SK-N-SH treated with all-trans-retinoic acid at 6 μM for 48 hours (cell line): ENCODE data around the gene HAO1.

Source experiments
- ATAC-seq: fragments of 200-7000 bp; cut with Tn5 transposase; 3 replicates; pipeline ENCODE4 v1.9.1; 2020; ENCODE audit warnings: mild to moderate bottlenecking, moderate library complexity
- ARNTL ChIP-seq: fragments of 450-650 bp; formaldehyde crosslinking; IDR thresholded peaks from 2 replicates; pipeline ENCODE4 v1.5.0; 2020; ENCODE audit warnings: low read depth, mild to moderate bottlenecking, moderate library complexity, borderline replicate concordance
- BACH2 ChIP-seq: fragments of 250-450 bp; sonication (Bioruptor Pico); IDR thresholded peaks from 2 replicates; pipeline ENCODE4 v1.9.0; 2021; ENCODE audit warnings: mild to moderate bottlenecking, borderline replicate concordance
- CREB5 ChIP-seq: fragments of 250-450 bp; sonication (Bioruptor Pico); IDR thresholded peaks from 2 replicates; pipeline ENCODE4 v1.5.1; 2020; ENCODE audit warnings: low read depth, mild to moderate bottlenecking, moderate library complexity
- CSRNP3 ChIP-seq: fragments of 250-450 bp; sonication (Bioruptor Pico); IDR thresholded peaks from 2 replicates; pipeline ENCODE4 v1.5.1; 2021; ENCODE audit warnings: mild to moderate bottlenecking, moderate library complexity
- ESRRG ChIP-seq: fragments of 250-450 bp; sonication (Bioruptor Pico); IDR thresholded peaks from 2 replicates; pipeline ENCODE4 v1.6.1; 2021; ENCODE audit warnings: mild to moderate bottlenecking
- GLIS3 ChIP-seq: fragments of 250-450 bp; sonication (Bioruptor Pico); IDR thresholded peaks from 2 replicates; pipeline ENCODE4 v1.5.0; 2020; ENCODE audit warnings: mild to moderate bottlenecking, moderate library complexity
- ISL1 ChIP-seq: fragments of 250-450 bp; sonication (Bioruptor Pico); IDR thresholded peaks from 2 replicates; pipeline ENCODE4 v2.1.2; 2022; ENCODE audit warnings: mild to moderate bottlenecking, moderate library complexity
- OSR1 ChIP-seq: fragments of 250-450 bp; sonication (Bioruptor Pico); IDR thresholded peaks from 2 replicates; pipeline ENCODE4 v1.8.0; 2022; ENCODE audit warnings: moderate library complexity, mild to moderate bottlenecking, inconsistent platforms
- PPARA ChIP-seq: fragments of 250-450 bp; sonication (Bioruptor Pico); IDR thresholded peaks from 2 replicates; pipeline ENCODE4 v1.5.0; 2020; ENCODE audit warnings: mild to moderate bottlenecking, borderline replicate concordance
- RARB ChIP-seq: fragments of 250-450 bp; sonication (Bioruptor Pico); IDR thresholded peaks from 2 replicates; pipeline ENCODE4 v1.8.0; 2021; ENCODE audit warnings: mild to moderate bottlenecking, moderate library complexity
- SNAI2 ChIP-seq: fragments of 250-450 bp; sonication (Bioruptor Pico); IDR thresholded peaks from 2 replicates; pipeline ENCODE4 v1.5.0; 2020; ENCODE audit warnings: mild to moderate bottlenecking, moderate library complexity
- TCF4 ChIP-seq: fragments of 250-450 bp; sonication (Bioruptor Pico); IDR thresholded peaks from 2 replicates; pipeline ENCODE4 v1.8.0; 2021; ENCODE audit warnings: mild to moderate bottlenecking, moderate library complexity, borderline replicate concordance
- TOX ChIP-seq: fragments of 250-450 bp; sonication (Bioruptor Pico); IDR thresholded peaks from 2 replicates; pipeline ENCODE4 v1.8.0; 2021; ENCODE audit warnings: mild to moderate bottlenecking, moderate library complexity, borderline replicate concordance
- ZFP3 ChIP-seq: fragments of 250-450 bp; sonication (Bioruptor Pico); IDR thresholded peaks from 2 replicates; pipeline ENCODE4 v1.5.0; 2020; ENCODE audit warnings: mild to moderate bottlenecking, moderate library complexity
- ZFP30 ChIP-seq: fragments of 450-650 bp; formaldehyde crosslinking; IDR thresholded peaks from 2 replicates; pipeline ENCODE4 v1.5.0; 2022; ENCODE audit warnings: mild to moderate bottlenecking, moderate library complexity
- ZNF565 ChIP-seq: fragments of 450-650 bp; formaldehyde crosslinking; conservative IDR thresholded peaks from 2 replicates; pipeline ENCODE4 v1.5.0; 2020; ENCODE audit warnings: low read depth, mild to moderate bottlenecking, moderate library complexity
- ZNF70 ChIP-seq: fragments of 450-650 bp; formaldehyde crosslinking; IDR thresholded peaks from 2 replicates; pipeline ENCODE4 v1.5.0; 2020; ENCODE audit warnings: mild to moderate bottlenecking, moderate library complexity
- ZNF8 ChIP-seq: fragments of 450-650 bp; formaldehyde crosslinking; IDR thresholded peaks from 2 replicates; pipeline ENCODE4 v1.5.0; 2020; ENCODE audit warnings: mild to moderate bottlenecking, moderate library complexity
- TF ChIP-seq, protein P1 (sequence below): fragments of 250-450 bp; sonication (Bioruptor Pico); IDR thresholded peaks from 2 replicates; pipeline ENCODE4 v1.8.0; 2020; ENCODE audit warnings: mild to moderate bottlenecking, moderate library complexity, borderline replicate concordance
- TF ChIP-seq, protein P2 (sequence below): fragments of 250-450 bp; sonication (Bioruptor Pico); IDR thresholded peaks from 2 replicates; pipeline ENCODE4 v1.8.0; 2021; ENCODE audit warnings: low read depth, mild to moderate bottlenecking, moderate library complexity, borderline replicate concordance
- TF ChIP-seq, protein P3 (sequence below): fragments of 250-450 bp; sonication (Bioruptor Pico); IDR thresholded peaks from 2 replicates; pipeline ENCODE4 v1.5.0; 2020; ENCODE audit warnings: mild to moderate bottlenecking, moderate library complexity

The HAO1 gene

GRCh38 chr20:7893014-7893730 is 47.1 kb downstream of the HAO1 start:
- TF ChIP-seq, protein P1, sequence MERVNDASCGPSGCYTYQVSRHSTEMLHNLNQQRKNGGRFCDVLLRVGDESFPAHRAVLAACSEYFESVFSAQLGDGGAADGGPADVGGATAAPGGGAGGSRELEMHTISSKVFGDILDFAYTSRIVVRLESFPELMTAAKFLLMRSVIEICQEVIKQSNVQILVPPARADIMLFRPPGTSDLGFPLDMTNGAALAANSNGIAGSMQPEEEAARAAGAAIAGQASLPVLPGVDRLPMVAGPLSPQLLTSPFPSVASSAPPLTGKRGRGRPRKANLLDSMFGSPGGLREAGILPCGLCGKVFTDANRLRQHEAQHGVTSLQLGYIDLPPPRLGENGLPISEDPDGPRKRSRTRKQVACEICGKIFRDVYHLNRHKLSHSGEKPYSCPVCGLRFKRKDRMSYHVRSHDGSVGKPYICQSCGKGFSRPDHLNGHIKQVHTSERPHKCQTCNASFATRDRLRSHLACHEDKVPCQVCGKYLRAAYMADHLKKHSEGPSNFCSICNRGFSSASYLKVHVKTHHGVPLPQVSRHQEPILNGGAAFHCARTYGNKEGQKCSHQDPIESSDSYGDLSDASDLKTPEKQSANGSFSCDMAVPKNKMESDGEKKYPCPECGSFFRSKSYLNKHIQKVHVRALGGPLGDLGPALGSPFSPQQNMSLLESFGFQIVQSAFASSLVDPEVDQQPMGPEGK (CRISPR knock-in tag), result no peak
- TF ChIP-seq ZNF70 (CRISPR knock-in tag), result no peak
- TF ChIP-seq PPARA, result no peak
- no peak for TF ChIP-seq ZNF565 (CRISPR knock-in tag)
- TF ChIP-seq GLIS3 (CRISPR knock-in tag), result no peak
- TF ChIP-seq ZFP30 (CRISPR knock-in tag), result no peak
- no peak for TF ChIP-seq OSR1
- TF ChIP-seq, protein P2, sequence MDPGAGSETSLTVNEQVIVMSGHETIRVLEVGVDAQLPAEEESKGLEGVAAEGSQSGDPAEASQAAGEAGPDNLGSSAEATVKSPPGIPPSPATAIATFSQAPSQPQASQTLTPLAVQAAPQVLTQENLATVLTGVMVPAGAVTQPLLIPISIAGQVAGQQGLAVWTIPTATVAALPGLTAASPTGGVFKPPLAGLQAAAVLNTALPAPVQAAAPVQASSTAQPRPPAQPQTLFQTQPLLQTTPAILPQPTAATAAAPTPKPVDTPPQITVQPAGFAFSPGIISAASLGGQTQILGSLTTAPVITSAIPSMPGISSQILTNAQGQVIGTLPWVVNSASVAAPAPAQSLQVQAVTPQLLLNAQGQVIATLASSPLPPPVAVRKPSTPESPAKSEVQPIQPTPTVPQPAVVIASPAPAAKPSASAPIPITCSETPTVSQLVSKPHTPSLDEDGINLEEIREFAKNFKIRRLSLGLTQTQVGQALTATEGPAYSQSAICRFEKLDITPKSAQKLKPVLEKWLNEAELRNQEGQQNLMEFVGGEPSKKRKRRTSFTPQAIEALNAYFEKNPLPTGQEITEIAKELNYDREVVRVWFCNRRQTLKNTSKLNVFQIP (CRISPR knock-in tag), result no peak
- TF ChIP-seq CSRNP3 (CRISPR knock-in tag), result no peak
- TF ChIP-seq ESRRG, result no peak
- no peak for TF ChIP-seq RARB (CRISPR knock-in tag)
- TF ChIP-seq TCF4 (CRISPR knock-in tag), result no peak
- no peak for TF ChIP-seq CREB5
- no peak for TF ChIP-seq BACH2 (CRISPR knock-in tag)
- TF ChIP-seq TOX (CRISPR knock-in tag), result no peak
- TF ChIP-seq, protein P3, sequence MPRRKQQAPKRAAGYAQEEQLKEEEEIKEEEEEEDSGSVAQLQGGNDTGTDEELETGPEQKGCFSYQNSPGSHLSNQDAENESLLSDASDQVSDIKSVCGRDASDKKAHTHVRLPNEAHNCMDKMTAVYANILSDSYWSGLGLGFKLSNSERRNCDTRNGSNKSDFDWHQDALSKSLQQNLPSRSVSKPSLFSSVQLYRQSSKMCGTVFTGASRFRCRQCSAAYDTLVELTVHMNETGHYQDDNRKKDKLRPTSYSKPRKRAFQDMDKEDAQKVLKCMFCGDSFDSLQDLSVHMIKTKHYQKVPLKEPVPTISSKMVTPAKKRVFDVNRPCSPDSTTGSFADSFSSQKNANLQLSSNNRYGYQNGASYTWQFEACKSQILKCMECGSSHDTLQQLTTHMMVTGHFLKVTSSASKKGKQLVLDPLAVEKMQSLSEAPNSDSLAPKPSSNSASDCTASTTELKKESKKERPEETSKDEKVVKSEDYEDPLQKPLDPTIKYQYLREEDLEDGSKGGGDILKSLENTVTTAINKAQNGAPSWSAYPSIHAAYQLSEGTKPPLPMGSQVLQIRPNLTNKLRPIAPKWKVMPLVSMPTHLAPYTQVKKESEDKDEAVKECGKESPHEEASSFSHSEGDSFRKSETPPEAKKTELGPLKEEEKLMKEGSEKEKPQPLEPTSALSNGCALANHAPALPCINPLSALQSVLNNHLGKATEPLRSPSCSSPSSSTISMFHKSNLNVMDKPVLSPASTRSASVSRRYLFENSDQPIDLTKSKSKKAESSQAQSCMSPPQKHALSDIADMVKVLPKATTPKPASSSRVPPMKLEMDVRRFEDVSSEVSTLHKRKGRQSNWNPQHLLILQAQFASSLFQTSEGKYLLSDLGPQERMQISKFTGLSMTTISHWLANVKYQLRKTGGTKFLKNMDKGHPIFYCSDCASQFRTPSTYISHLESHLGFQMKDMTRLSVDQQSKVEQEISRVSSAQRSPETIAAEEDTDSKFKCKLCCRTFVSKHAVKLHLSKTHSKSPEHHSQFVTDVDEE, result no peak
- no peak for ATAC-seq

DNA sequence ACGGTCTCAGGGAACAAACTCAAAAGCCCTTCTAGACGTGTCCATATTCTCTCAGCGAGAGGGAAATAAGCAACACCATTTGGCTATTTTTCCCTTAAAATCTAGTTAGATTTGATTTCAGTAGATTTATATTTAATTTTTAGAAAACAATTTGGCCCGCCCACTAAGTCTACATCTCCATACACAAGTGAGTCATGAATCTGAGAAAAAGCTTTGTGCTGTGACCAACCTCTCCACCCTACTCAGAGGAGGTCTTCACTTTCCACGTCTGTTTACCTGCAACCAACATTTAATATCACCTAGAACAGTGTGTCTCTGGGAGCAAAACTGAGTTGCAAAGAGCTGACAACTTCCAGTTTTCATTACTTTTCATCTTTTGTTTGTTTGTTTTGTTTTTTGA is 48.6 kb downstream of the HAO1 start:
- ATAC-seq, result no peak
- TF ChIP-seq SNAI2 (CRISPR knock-in tag), result no peak
- TF ChIP-seq ZNF8 (CRISPR knock-in tag), result no peak
- no peak for TF ChIP-seq ISL1
- TF ChIP-seq ZNF565 (CRISPR knock-in tag), result no peak
- no peak for TF ChIP-seq OSR1
- no peak for TF ChIP-seq BACH2 (CRISPR knock-in tag)
- no peak for TF ChIP-seq GLIS3 (CRISPR knock-in tag)
- no peak for TF ChIP-seq ZNF70 (CRISPR knock-in tag)
- no peak for TF ChIP-seq ZFP3 (CRISPR knock-in tag)
- TF ChIP-seq, protein P3, result no peak
- TF ChIP-seq RARB (CRISPR knock-in tag), result no peak
- TF ChIP-seq ARNTL, result no peak
- TF ChIP-seq ZFP30 (CRISPR knock-in tag), result no peak
- no peak for TF ChIP-seq CREB5
- TF ChIP-seq ESRRG, result no peak
- TF ChIP-seq, protein P1 (CRISPR knock-in tag), result no peak
- TF ChIP-seq PPARA, result no peak
